GM12891 (cell line): Measurements from ENCODE around the gene OR2AP1. TPM values are rescaled to one million over a fixed set of nuclear protein-coding genes. Genes with fewer than 3 reads are reported as not detected.
"Not testable (repeated sequence)": the region's sequence is repeated elsewhere in the genome, so short reads cannot be mapped to it uniquely, and the experiment has no call there.

Experiments used
- DNase-seq: peaks from one replicate; pipeline ENCODE4 v3.0.0; 2011; ENCODE audit warnings: low spot score; ENCODE audit not compliant: insufficient read length
- FAIRE-seq: peaks from 2 replicates; lab custom pipeline; 2011; peaks lifted over from hg19 to GRCh38; lab: Jason Lieb, UNC
- PAX5 ChIP-seq: IDR thresholded peaks from 2 replicates; pipeline ENCODE4 v1.6.1; 2011; ENCODE audit warnings: low read length, moderate library complexity, mild to moderate bottlenecking; ENCODE audit not compliant: insufficient read depth, severe bottlenecking
- POLR2A ChIP-seq: IDR thresholded peaks from 2 replicates; pipeline ENCODE4 v1.6.1; 2011; ENCODE audit warnings: low read depth, low read length, control low read depth
- POLR2AphosphoS5 ChIP-seq: IDR thresholded peaks from 2 replicates; pipeline ENCODE4 v1.6.1; 2011; ENCODE audit warnings: low read depth, low read length, control low read depth
- POU2F2 ChIP-seq: IDR thresholded peaks from 2 replicates; pipeline ENCODE4 v1.6.1; 2011; ENCODE audit warnings: low read depth, mild to moderate bottlenecking, control low read depth, low read length, moderate library complexity
- SPI1 ChIP-seq: IDR thresholded peaks from 2 replicates; pipeline ENCODE4 v1.6.1; 2011; ENCODE audit warnings: low read depth, low read length, control low read depth
- TAF1 ChIP-seq: IDR thresholded peaks from 2 replicates; pipeline ENCODE4 v1.6.1; 2011; ENCODE audit warnings: low read depth, low read length, control low read depth
- polyA plus RNA-seq: library from polyadenylated mRNA; unstranded; fragments of >200 nt; gene quantifications from one replicate; pipeline ENCODE4 v1.2.1, GENCODE V29; 2012; ENCODE audit warnings: low read depth, missing spikeins, inconsistent platforms; ENCODE audit not compliant: missing spikeins

The OR2AP1 gene
- polyA plus RNA-seq = not detected

DNA sequence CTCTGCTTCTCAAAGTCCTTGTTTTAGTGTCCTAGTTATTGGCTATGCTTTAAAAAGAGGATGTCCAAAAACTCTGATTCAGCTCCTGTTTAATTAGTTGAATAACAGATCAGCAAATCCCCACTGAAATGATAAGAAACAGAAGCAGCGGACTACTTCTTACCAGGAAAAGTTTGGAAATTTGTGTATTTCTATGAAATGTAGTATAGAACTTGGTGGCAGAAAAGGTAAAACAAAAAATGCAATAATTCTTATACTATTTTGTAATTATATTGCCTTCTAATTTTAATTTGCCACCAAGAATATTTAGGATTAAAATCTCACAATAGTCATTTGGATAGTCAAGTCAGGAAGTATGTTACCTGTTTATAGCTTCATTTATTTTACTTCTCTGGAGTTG lies at the start of gene OR2AP1:
Gene OR2AP1 (plus strand): TSS at position 301 of the 400 bp plus-strand sequence. CDS start 1,947 bp downstream, outside the sequence.
- TF ChIP-seq TAF1 (no peak), SPI1 (no peak), PAX5 (no peak), POU2F2 (no peak), POLR2A (no peak), POLR2AphosphoS5 (no peak)
- DNase-seq (no peak), FAIRE-seq (no peak)

DNA sequence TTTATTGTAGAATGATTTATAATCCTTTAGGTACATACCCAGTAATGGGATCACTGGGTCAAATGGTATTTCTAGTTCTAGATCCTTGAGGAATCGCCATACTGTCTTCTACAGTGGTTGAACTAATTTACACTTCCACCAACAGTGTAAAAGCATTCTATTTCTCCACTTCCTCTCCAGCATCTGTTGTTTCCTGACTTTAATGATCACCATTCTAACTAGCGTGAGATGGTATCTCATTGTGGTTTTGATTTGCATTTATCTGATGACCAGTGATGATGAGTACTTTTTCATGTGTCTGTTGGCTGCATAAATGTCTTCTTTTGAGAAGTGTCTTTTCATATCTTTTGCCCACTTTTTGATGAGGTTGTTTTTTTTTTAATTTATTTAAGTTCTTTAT lies 24.0 kb upstream of the OR2AP1 start:
- FAIRE-seq, DNase-seq: not testable (repeated sequence)

DNA sequence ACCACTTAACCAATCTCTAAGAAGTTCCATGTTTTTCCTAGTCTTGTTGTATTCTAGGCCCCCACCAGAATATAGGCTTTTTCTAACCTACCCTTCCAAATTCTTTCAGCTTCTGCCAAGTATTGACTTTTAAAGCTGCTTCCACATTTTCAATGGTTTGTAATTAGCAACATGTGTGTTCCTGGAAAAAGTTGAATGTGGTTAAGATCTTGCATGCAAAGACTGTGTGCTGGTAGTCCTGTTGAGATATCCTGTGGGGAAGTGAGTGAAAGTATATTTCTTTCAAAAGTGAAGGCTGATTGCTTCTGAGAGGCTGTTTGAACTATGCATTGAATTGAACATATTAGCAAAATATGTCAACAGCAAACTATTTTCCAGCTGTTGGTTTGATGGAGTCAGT lies 23.5 kb upstream of the OR2AP1 start:
- TF ChIP-seq POU2F2 = no peak
- TF ChIP-seq POLR2A = no peak
- TF ChIP-seq TAF1 = no peak
- TF ChIP-seq SPI1 = no peak
- TF ChIP-seq PAX5 = no peak
- TF ChIP-seq POLR2AphosphoS5 = no peak
- FAIRE-seq (no peak), DNase-seq (no peak)

DNA sequence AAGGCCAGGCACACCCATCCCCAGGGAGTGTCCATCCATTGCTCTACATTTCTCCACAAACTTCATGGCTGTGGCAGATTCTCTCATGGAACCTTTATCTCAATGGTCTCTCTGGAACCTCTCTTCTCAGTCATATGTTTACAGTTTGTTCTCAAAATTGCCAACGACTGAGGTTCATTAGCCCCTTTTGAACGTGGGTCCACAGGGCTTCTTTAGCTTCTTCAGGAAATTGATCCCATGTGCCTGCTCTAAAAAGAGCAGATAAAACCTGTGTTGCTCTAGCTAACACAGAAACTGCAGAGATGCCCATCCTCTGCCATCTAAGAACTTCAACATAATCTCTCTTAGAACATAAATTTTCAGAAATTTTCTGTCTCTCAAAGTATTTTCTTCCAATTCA lies 23.0 kb upstream of the OR2AP1 start, which contains the start of gene OR6C4:
Gene OR6C4 (plus strand): TSS at position 301 of the 400 bp plus-strand sequence. CDS start 1,625 bp downstream, outside the sequence.
- no peak for FAIRE-seq
- no peak for DNase-seq
- TF ChIP-seq POLR2AphosphoS5 (no peak), PAX5 (no peak), SPI1 (no peak), POU2F2 (no peak), TAF1 (no peak), POLR2A (no peak)

DNA sequence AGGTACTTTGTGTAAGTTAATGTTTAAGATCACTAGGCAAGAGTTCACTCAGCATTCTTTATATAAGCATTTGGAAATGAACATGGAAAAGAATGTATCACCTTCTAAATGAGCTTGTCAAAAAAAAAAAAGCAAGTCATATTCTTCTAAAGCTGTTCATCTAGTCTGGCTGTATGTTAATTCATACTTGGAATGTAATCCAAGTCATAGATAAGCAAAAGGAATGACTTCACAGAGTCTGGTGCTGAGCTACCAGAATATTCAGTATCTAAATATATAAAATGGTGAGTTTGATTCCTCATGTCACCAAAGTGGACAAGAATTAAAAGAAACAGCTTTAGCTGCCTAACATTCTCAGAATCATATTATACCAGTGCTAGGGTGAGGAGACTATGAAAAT lies 18.0 kb upstream of the OR2AP1 start:
- TF ChIP-seq TAF1 = no peak
- no peak for TF ChIP-seq POLR2AphosphoS5
- no peak for TF ChIP-seq POLR2A
- no peak for TF ChIP-seq PAX5
- DNase-seq = no peak
- FAIRE-seq = no peak

DNA sequence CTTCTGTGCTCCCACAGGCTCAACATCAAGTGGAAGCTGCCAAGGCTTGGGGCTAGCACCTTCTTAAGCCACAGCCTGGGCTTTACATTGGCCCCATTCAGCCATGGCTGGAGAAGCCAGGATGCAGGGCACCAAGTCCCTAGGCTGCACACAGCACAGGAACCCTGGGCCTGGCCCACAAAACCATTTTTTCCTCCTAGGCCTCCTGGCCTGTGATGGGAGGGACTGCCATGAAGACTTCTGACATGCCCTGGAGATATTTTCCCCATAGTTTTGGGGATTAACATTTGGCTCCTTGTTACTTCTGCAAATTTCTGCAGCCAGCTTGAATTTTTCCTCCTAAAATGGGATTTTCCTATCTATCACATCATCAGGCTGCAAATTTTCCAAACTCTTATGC lies 2.2 kb upstream of the OR2AP1 start:
- not testable (repeated sequence) for FAIRE-seq, DNase-seq

DNA sequence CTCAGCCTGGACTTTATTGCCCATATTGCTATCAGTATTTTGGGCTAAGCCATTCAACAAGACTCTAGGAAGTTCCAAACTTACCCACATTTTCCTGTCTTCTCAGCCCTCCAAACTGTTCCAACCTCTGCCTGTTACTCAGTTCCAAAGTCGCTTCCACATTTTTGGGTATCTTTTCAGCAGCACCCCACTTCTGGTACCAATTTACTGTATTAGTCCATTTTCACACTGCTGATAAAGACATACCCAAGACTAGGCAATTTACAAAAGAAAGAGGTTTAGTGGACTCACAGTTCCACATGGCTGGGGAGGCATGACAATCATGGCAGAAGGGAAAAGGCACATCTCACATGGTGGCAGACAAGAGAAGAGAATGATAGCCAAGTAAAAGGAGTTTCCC lies 1.6 kb upstream of the OR2AP1 start:
- not testable (repeated sequence) for DNase-seq, FAIRE-seq

DNA sequence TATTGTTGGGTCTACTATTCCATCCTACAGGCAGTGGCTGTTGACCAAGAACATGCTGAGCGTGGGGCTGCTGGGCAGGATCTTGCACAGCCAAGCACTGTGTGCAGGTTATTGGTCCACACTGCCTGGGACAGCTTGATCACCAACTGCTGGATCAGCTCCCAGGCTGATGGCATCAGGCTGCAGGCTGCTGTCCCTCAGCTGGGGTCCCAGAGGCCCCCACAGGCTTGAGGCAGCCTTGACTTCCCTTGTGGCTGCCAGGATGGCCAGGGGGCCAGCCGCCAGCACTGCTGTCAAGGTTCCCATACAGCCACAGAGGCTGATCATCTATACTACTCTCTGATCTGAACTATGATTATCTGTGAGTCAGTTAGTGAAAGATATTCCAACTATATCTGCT lies 9.8 kb downstream of the OR2AP1 start:
- no peak for FAIRE-seq
- no peak for DNase-seq
- no peak for TF ChIP-seq SPI1
- no peak for TF ChIP-seq POLR2AphosphoS5
- TF ChIP-seq TAF1 = no peak
- no peak for TF ChIP-seq PAX5
- TF ChIP-seq POLR2A = no peak
- TF ChIP-seq POU2F2 = no peak

DNA sequence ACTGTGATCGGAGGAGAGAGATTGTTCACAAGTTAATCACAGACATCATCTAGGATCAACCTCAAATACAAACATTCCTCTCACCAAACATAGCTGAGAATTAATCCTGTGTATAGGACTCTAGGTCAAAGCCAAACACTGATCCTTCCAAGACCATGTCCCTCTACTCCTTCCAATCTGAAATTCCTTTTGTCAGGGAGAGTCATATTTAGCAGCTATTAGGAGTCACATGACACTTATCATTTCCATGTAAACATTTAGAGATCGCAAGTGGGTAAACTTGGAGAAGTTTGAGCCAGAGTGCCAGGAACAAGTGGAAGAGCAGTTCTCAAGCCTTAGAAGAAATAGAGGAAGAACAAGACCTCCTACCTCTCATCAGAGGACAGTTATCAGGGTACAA lies 13.5 kb downstream of the OR2AP1 start:
- DNase-seq = no peak
- TF ChIP-seq SPI1 = no peak
- no peak for TF ChIP-seq POLR2A
- no peak for TF ChIP-seq TAF1
- TF ChIP-seq POU2F2 = no peak
- no peak for TF ChIP-seq PAX5
- no peak for TF ChIP-seq POLR2AphosphoS5
- FAIRE-seq = no peak

DNA sequence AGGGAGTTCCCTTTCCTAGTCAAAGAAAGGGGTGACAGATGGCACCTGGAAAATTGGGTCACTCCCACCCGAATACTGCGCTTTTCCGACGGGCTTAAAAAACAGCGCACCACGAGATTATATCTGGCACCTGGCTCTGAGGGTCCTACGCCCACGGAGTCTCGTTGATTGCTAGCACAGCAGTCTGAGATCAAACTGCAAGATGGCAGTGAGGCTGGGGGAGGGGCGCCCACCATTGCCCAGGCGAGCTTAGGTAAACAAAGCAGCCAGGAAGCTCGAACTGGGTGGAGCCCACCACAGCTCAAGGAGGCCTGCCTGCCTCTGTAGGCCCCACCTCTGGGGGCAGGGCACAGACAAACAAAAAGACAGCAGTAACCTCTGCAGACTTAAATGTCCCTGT lies 17.9 kb downstream of the OR2AP1 start:
- not testable (repeated sequence) for FAIRE-seq, DNase-seq

DNA sequence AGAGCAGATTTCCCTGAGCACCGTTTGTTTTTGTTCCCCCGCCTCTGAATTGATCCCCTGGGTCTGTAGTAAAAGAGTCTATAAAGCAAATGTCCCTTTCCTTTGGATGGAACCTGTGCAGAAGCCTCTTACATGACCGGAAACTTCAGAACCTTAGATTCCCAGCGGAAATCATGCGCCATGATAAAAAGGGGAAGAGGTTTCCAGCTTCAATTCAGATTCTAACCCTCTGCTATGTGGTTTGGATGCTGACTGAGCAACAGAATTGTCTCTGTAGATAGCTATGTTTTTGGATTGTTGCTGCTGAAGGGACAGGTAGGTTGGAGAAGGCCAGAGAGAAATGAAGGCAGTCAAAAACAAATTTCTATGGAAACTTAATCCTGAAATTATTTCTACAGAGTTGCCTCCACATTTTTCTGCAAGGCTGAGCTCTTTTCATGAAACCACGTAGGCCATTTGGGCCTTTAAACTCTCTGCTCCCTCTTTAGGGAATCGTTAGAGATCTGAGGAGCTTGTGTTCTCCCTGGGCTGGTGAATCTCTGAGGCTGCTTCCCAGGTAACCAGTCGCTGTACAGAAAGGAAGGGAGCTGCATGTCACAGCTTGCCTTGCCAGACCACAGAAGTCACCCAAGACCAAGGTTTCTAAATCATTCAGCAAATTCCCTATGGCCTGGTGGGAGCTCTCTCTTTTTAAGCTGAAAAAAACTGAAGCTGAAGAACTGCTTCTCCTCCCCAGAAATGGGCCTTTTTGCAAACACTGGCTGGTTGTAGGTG lies 35.7 kb downstream of the OR2AP1 start:
- no peak for DNase-seq
- TF ChIP-seq SPI1 (0 out of 2 replicates have a peak, but pooled peaks have one; percentile 12), PAX5 (no peak)
- no peak for FAIRE-seq
